IMR-90 (cell line): ENCODE results near the gene MTCL3.
A peak's percentile ranks its signal among the peaks of the same experiment; 100 is the strongest.

Experiments used
- ATAC-seq: fragments of 200-7000 bp; cut with Tn5 transposase; 2 replicates; pipeline ENCODE4 v1.9.1; 2020; ENCODE audit warnings: low read depth, mild to moderate bottlenecking, moderate library complexity
- BruUV-seq: library from RNA; stranded (reverse); fragments of 400-500 nt; replicated peaks from 2 replicates; lab custom pipeline; 2021; lab: Mats Ljungman, UMichigan
- CTCF ChIA-PET: fragments of 300-600 bp; formaldehyde crosslinking; extraction: SDS; loops from one replicate; lab custom pipeline; 2021; ENCODE audit warnings: antibody characterized with exemption; lab: Yijun Ruan, JAX
- POLR2A ChIA-PET: fragments of 300-600 bp; sonication (Branson Sonifier 250); formaldehyde crosslinking; loops from one replicate; lab custom pipeline; 2022; ENCODE audit warnings: antibody characterized with exemption; ENCODE audit not compliant: unreplicated experiment; lab: Charles Lee
- DNase-seq: peaks from one replicate; pipeline ENCODE4 v3.0.0; 2013
- H2AFZ ChIP-seq: replicated peaks from 2 replicates; pipeline ENCODE3; 2013; ENCODE audit warnings: low read length, mild to moderate bottlenecking; ENCODE audit not compliant: poor library complexity
- H2AK5ac ChIP-seq: 2 replicates; pipeline ENCODE4 v1.6.1; 2013; ENCODE audit warnings: low read depth, low read length, inconsistent platforms
- H2AK9ac ChIP-seq: replicated peaks from 2 replicates; pipeline ENCODE3; 2013; ENCODE audit warnings: mild to moderate bottlenecking, low read depth, low read length, moderate library complexity; ENCODE audit not compliant: poor library complexity
- H2BK120ac ChIP-seq: 2 replicates; pipeline ENCODE4 v1.6.1; 2013; ENCODE audit warnings: low read depth, low read length, inconsistent platforms
- H2BK15ac ChIP-seq: 3 replicates; pipeline ENCODE4 v1.6.1; 2013; ENCODE audit warnings: low read depth, low read length, inconsistent platforms
- H2BK20ac ChIP-seq: 2 replicates; pipeline ENCODE4 v1.6.1; 2013; ENCODE audit warnings: low read depth, mild to moderate bottlenecking, inconsistent platforms, low read length, moderate library complexity
- H2BK5ac ChIP-seq: 2 replicates; pipeline ENCODE4 v1.6.1; 2013; ENCODE audit warnings: mild to moderate bottlenecking, low read depth, low read length, inconsistent platforms; ENCODE audit not compliant: poor library complexity, severe bottlenecking
- H3K14ac ChIP-seq: replicated peaks from 2 replicates; pipeline ENCODE4 v1.6.1; 2013; ENCODE audit warnings: low read depth, low read length, inconsistent platforms
- H3K18ac ChIP-seq: 2 replicates; pipeline ENCODE4 v1.6.1; 2013; ENCODE audit warnings: low read depth, low read length, control low read depth
- H3K23ac ChIP-seq: 2 replicates; pipeline ENCODE4 v1.6.1; 2013; ENCODE audit warnings: low read depth, low read length, inconsistent platforms
- H3K27ac ChIP-seq: 2 replicates; pipeline ENCODE4 v1.5.1; 2013; ENCODE audit warnings: mild to moderate bottlenecking, control low read depth, low read length; ENCODE audit not compliant: insufficient read depth
- H3K27me3 ChIP-seq: 2 replicates; pipeline ENCODE4 v1.6.1; 2013; ENCODE audit warnings: low read length; ENCODE audit not compliant: control insufficient read depth, insufficient read depth
- H3K36me3 ChIP-seq: 2 replicates; pipeline ENCODE4 v1.6.1; 2013; ENCODE audit warnings: low read length, mixed read lengths; ENCODE audit not compliant: control insufficient read depth, insufficient read depth
- H3K4ac ChIP-seq: 2 replicates; pipeline ENCODE4 v1.6.1; 2013; ENCODE audit warnings: low read depth, low read length, inconsistent platforms
- H3K4me1 ChIP-seq: 2 replicates; pipeline ENCODE4 v1.6.1; 2013; ENCODE audit warnings: low read length, mixed read lengths; ENCODE audit not compliant: control insufficient read depth, insufficient read depth
- H3K4me2 ChIP-seq: 2 replicates; pipeline ENCODE4 v1.6.1; 2013; ENCODE audit warnings: low read depth, mild to moderate bottlenecking, control low read depth, low read length, moderate library complexity
- H3K4me3 ChIP-seq: 2 replicates; pipeline ENCODE4 v1.5.1; 2013; ENCODE audit warnings: low read depth, mild to moderate bottlenecking, control low read depth, low read length, moderate library complexity; ENCODE audit not compliant: insufficient read depth
- H3K56ac ChIP-seq: 2 replicates; pipeline ENCODE4 v1.6.1; 2013; ENCODE audit warnings: low read length, inconsistent platforms; ENCODE audit not compliant: insufficient read depth; ENCODE audit errors: extremely low read depth
- H3K79me1 ChIP-seq, 2 experiments: 2 replicates each; pipeline ENCODE4 v1.6.1; 2013; ENCODE audit warnings: low read length in 2 of 2, inconsistent platforms in 1 of 2, low read depth in 1 of 2
- H3K9ac ChIP-seq: 2 replicates; pipeline ENCODE4 v1.6.1; 2013; ENCODE audit warnings: low read depth, low read length, control low read depth
- H3K9me1 ChIP-seq: 2 replicates; pipeline ENCODE4 v1.6.1; 2013; ENCODE audit warnings: low read length, inconsistent platforms; ENCODE audit not compliant: insufficient read depth
- H3K9me3 ChIP-seq: 2 replicates; pipeline ENCODE4 v1.6.1; 2013; ENCODE audit warnings: low read length; ENCODE audit not compliant: control insufficient read depth, insufficient read depth
- H4K20me1 ChIP-seq: 2 replicates; pipeline ENCODE4 v1.6.1; 2013; ENCODE audit warnings: low read length, inconsistent platforms; ENCODE audit not compliant: insufficient read depth
- H4K5ac ChIP-seq: 2 replicates; pipeline ENCODE4 v1.6.1; 2013; ENCODE audit warnings: mild to moderate bottlenecking, low read depth, low read length, control low read depth
- H4K8ac ChIP-seq, 2 experiments: 2 replicates each; pipeline ENCODE4 v1.6.1; 2013; ENCODE audit warnings: low read depth in 2 of 2, low read length in 2 of 2, control low read depth in 1 of 2, inconsistent platforms in 1 of 2
- H4K91ac ChIP-seq: 2 replicates; pipeline ENCODE4 v1.6.1; 2013; ENCODE audit warnings: low read depth, low read length, inconsistent platforms; ENCODE audit not compliant: insufficient read depth
- CEBPB ChIP-seq: IDR thresholded peaks from 2 replicates; pipeline ENCODE4 v1.6.1; 2012; ENCODE audit warnings: low read depth, low read length, improper control_type of control experiment
- MXI1 ChIP-seq: IDR thresholded peaks from 2 replicates; pipeline ENCODE4 v1.6.1; 2012; ENCODE audit warnings: low read depth, mild to moderate bottlenecking, low read length, moderate library complexity, borderline replicate concordance
- RCOR1 ChIP-seq: IDR thresholded peaks from 2 replicates; pipeline ENCODE4 v1.6.1; 2012; ENCODE audit warnings: mild to moderate bottlenecking, low read length, improper control_type of control experiment; ENCODE audit not compliant: insufficient replicate concordance
- WGBS, 2 experiments: methylation state at CpG; one replicate each; pipeline versions ENCODE4 v1.1.5 to v1.1.7; 2013; ENCODE audit warnings: missing lambda C conversion rate in 2 of 2; ENCODE audit not compliant: insufficient read length in 1 of 2; ENCODE audit errors: extremely low coverage in 2 of 2; 5-methylcytosine and 5-hydroxymethylcytosine counted together
- dilution Hi-C: fragments of 300-500 bp; cut with HindIII; formaldehyde crosslinking; loops from one replicate; pipeline ENCODE4 v1.14.3; 2018; ENCODE audit warnings: low sequenced_read_pairs; ENCODE audit not compliant: unreplicated experiment
- in situ Hi-C: fragments of 300-500 bp; cut with MboI; formaldehyde crosslinking; loops from 3 replicates; pipeline ENCODE4 v1.14.3; 2019; ENCODE audit warnings: low sequenced_read_pairs, inconsistent platforms, mixed read lengths
- intact Hi-C: fragments of 100-400 bp; cut with micrococcal nuclease; formaldehyde crosslinking; loops from 2 replicates; pipeline ENCODE4 v1.10.0; 2022

Gene MTCL3

GRCh38 chr6:127533011-127533410 is 13.9 kb upstream of the MTCL3 start:
- Histone ChIP-seq H2AK9ac (no peak overlapping the region), H3K4ac (no peak overlapping the region), H3K9ac (no peak overlapping the region), H3K18ac (no peak overlapping the region), H2BK120ac (no peak overlapping the region), H2BK5ac (no peak overlapping the region), H2AK5ac (no peak overlapping the region), H3K4me1 (no peaks in the 10 kb centered on the region), H2AFZ (no peak overlapping the region), H3K9me3 (no peaks in the 10 kb centered on the region), H4K91ac (no peak overlapping the region), H3K9me1 (no peaks in the 10 kb centered on the region), H3K4me3 (no peak overlapping the region), H3K23ac (no peak overlapping the region), H3K4me2 (no peak overlapping the region), H3K79me1 (no peaks in the 10 kb centered on the region), H4K5ac (no peak overlapping the region), H2BK15ac (no peak overlapping the region), H3K27me3 (peaks cover 2% of the 10 kb centered on the region; the same call in 1 of the 2 replicates), H3K56ac (no peak overlapping the region), H3K36me3 (no peaks in the 10 kb centered on the region), H3K27ac (no peak overlapping the region), H4K20me1 (no peaks in the 10 kb centered on the region), H2BK20ac (no peak overlapping the region), H3K14ac (no peak overlapping the region), H4K8ac (no peak overlapping the region)
- ChIA-PET POLR2A (no interaction called here), CTCF (interaction anchor here (1.9 kb wide), 1 partner anchor 17 kb away, joined by 5 read pairs; no protein-coding TSS in a partner anchor)
- DNase-seq, result no peak
- no CpG with 5 or more reads among the region's 1 CpG for WGBS, 2 experiments
- TF ChIP-seq RCOR1 (no peak), MXI1 (no peak), CEBPB (peak; percentile 82)
- in situ Hi-C loops, result no loop called here
- intact Hi-C loops, result loop anchor here (10.0 kb wide), 2 partner anchors 328 to 728 kb away; no protein-coding TSS in a partner anchor
- no TSS peak for BruUV-seq
- dilution Hi-C loops, result no loop called here
- no peak for ATAC-seq
